ENCODE data around the gene RNF14. TPM values are rescaled to one million over a fixed set of nuclear protein-coding genes. Genes with fewer than 3 reads are reported as not detected.
"Not testable (repeated sequence)": the region's sequence is repeated elsewhere in the genome, so short reads cannot be mapped to it uniquely, and the experiment has no call there.

RNF14 gene
- total RNA-seq, 2 experiments from 2014 or later: 29.0 to 33.9 TPM

- peak; percentile 37 for ATAC-seq (ENCODE audit: low read depth)
- H3K27ac Mint-ChIP-seq: peak overlapping the region; percentile 94
- no peaks in the 10 kb centered on the region for H3K27me3 Mint-ChIP-seq
- POLR2A ChIA-PET: interaction anchor here (0.7 to 6.6 kb wide), 13 partner anchors 9 to 129 kb away, joined by 3 to 63 read pairs (median 6); partner anchors contain the start of genes NDFIP1 and RNF14
- H3K36me3 Mint-ChIP-seq: peaks cover 6% of the 10 kb centered on the region
- peaks cover 5% of the 10 kb centered on the region for H3K9me3 Mint-ChIP-seq
- peak; percentile 51 for DNase-seq
- peaks cover 64% of the 10 kb centered on the region for H3K4me1 Mint-ChIP-seq
- peak overlapping the region; percentile 68 for H3K4me3 Mint-ChIP-seq
Measured at GRCh38 chr5:142015781-142016533, 47.1 kb downstream of the RNF14 start.

- Mint-ChIP-seq H3K27me3 (no peaks in the 10 kb centered on the region), H3K4me3 (peak overlapping the region; percentile 68), H3K9me3 (peaks cover 5% of the 10 kb centered on the region), H3K27ac (peak overlapping the region; percentile 94), H3K36me3 (peaks cover 6% of the 10 kb centered on the region), H3K4me1 (peaks cover 61% of the 10 kb centered on the region)
- peak; percentile 38 for ATAC-seq (ENCODE audit: low read depth)
- no peak for DNase-seq
- POLR2A ChIA-PET: interaction anchor here (0.6 to 6.6 kb wide), 12 partner anchors 8 to 128 kb away, joined by 3 to 63 read pairs (median 7); partner anchors contain the start of genes NDFIP1 and RNF14
Measured at GRCh38 chr5:142016556-142016955, 47.7 kb downstream of the RNF14 start.

DNA sequence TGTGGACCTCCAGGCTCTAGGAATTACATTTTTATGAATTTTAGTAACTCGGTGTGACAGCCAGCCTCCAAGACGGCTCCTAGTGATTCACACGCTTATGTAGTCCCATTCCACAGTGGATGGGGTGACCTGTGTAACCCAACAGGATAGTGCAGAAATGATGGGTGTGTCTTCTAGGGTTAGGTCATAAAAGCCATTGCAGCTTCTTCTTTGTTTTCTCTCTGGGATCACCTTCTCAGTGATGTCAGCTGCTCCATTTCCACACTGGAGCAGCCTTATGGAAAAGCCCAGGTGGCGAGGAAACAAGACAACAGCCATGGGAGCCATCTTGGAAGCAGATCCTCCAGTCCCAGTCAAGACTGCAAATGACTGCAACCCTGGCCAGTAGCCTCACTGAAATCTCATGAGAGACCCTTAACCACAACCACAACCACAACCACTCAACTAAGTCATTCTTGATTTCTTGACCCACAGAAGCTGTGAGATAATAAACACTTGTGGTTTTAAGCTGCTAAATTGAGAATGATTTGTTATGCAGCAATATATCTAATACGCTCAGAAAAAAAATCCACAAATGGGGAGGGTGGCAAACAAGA is 49.0 kb downstream of the RNF14 start:
- H3K9me3 Mint-ChIP-seq: peaks cover 5% of the 10 kb centered on the region
- H3K27ac Mint-ChIP-seq: peak overlapping the region; percentile 68
- POLR2A ChIA-PET: interaction anchor here (1.0 to 2.4 kb wide), 5 partner anchors 11 to 125 kb away, joined by 3 to 13 read pairs (median 4); partner anchors contain the start of gene NDFIP1
- H3K4me3 Mint-ChIP-seq: peak overlapping the region; percentile 54
- H3K36me3 Mint-ChIP-seq: peaks cover 6% of the 10 kb centered on the region
- ATAC-seq (ENCODE audit: low read depth): no peak
- peak; percentile 42 for DNase-seq
- H3K4me1 Mint-ChIP-seq: peaks cover 53% of the 10 kb centered on the region
- H3K27me3 Mint-ChIP-seq: no peaks in the 10 kb centered on the region

- POLR2A ChIA-PET: interaction anchor here (1.1 kb wide), 1 partner anchor 13 kb away, joined by 3 read pairs; no protein-coding TSS in a partner anchor
- no peaks in the 10 kb centered on the region for H3K27me3 Mint-ChIP-seq
- H3K4me3 Mint-ChIP-seq: no peak overlapping the region
- ATAC-seq (ENCODE audit: low read depth) (no peak), DNase-seq (no peak)
- H3K9me3 Mint-ChIP-seq: peaks cover 5% of the 10 kb centered on the region
- peaks cover 43% of the 10 kb centered on the region for H3K4me1 Mint-ChIP-seq
- no peak overlapping the region for H3K27ac Mint-ChIP-seq
- peaks cover 6% of the 10 kb centered on the region for H3K36me3 Mint-ChIP-seq
Measured at GRCh38 chr5:142020122-142020659, 51.3 kb downstream of the RNF14 start.

- Mint-ChIP-seq H3K27ac (no peak overlapping the region), H3K9me3 (peaks cover 5% of the 10 kb centered on the region), H3K4me1 (peaks cover 17% of the 10 kb centered on the region), H3K27me3 (no peaks in the 10 kb centered on the region), H3K36me3 (peaks cover 6% of the 10 kb centered on the region), H3K4me3 (no peak overlapping the region)
- POLR2A ChIA-PET: interaction anchor here (1.4 to 1.9 kb wide), 3 partner anchors 72 to 86 kb away, joined by 7 to 13 read pairs (median 8); no protein-coding TSS in a partner anchor
- no peak for DNase-seq
- no peak for ATAC-seq (ENCODE audit: low read depth)
Measured at GRCh38 chr5:142023836-142024235, 54.9 kb downstream of the RNF14 start.

DNA sequence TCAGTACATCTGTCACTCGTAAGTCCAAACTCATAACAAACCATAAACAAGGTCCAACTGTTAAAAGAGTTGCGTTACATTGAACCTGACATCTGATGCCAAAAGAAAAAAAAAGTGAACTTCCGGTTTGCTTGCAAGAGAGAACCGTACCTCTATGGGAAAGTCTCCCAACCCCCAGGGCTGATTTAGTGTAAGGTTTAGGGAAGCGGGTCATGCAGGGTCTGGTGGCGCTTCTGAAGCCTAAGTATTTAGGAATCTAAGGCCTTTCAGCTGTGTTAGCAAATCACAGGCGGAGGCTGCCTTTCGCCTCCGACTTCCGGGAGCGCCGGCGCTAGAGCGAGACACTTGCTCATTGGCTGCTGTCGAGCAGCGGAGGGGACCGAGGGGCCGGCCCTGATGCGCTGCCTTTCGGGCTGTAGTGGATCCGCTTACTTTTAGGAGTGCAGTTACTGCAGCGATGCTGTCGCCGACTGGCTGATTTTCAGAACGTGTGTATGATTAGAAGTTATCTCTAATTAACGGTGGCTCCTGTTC is 55.9 kb downstream of the RNF14 start:
- Mint-ChIP-seq H3K4me3 (peak overlapping the region; percentile 92), H3K4me1 (peaks cover 14% of the 10 kb centered on the region), H3K27ac (peak overlapping the region; percentile 95), H3K27me3 (no peaks in the 10 kb centered on the region), H3K9me3 (peaks cover 5% of the 10 kb centered on the region), H3K36me3 (peaks cover 6% of the 10 kb centered on the region)
- peak; percentile 86 for DNase-seq
- peak; percentile 100 for ATAC-seq (ENCODE audit: low read depth)
- POLR2A ChIA-PET: interaction anchor here (0.6 to 1.9 kb wide), 10 partner anchors 9 to 91 kb away, joined by 3 to 13 read pairs (median 6); no protein-coding TSS in a partner anchor

- no peak for ATAC-seq (ENCODE audit: low read depth)
- Mint-ChIP-seq H3K27me3 (no peaks in the 10 kb centered on the region), H3K9me3 (no peaks in the 10 kb centered on the region), H3K4me3 (peak overlapping the region; percentile 92), H3K27ac (peak overlapping the region; percentile 95), H3K4me1 (peaks cover 14% of the 10 kb centered on the region), H3K36me3 (no peaks in the 10 kb centered on the region)
- POLR2A ChIA-PET: interaction anchor here (1.2 to 1.9 kb wide), 6 partner anchors 9 to 85 kb away, joined by 4 to 13 read pairs (median 7); no protein-coding TSS in a partner anchor
- no peak for DNase-seq
Measured at GRCh38 chr5:142025637-142026036, 56.7 kb downstream of the RNF14 start.

- Mint-ChIP-seq H3K27ac (no peak overlapping the region), H3K27me3 (no peaks in the 10 kb centered on the region), H3K4me1 (peaks cover 18% of the 10 kb centered on the region), H3K4me3 (no peak overlapping the region), H3K36me3 (peaks cover 5% of the 10 kb centered on the region), H3K9me3 (no peaks in the 10 kb centered on the region)
- ATAC-seq (ENCODE audit: low read depth): no peak
- POLR2A ChIA-PET: no interaction called here
- DNase-seq: no peak
Measured at GRCh38 chr5:142032150-142032549, 63.2 kb downstream of the RNF14 start.

DNA sequence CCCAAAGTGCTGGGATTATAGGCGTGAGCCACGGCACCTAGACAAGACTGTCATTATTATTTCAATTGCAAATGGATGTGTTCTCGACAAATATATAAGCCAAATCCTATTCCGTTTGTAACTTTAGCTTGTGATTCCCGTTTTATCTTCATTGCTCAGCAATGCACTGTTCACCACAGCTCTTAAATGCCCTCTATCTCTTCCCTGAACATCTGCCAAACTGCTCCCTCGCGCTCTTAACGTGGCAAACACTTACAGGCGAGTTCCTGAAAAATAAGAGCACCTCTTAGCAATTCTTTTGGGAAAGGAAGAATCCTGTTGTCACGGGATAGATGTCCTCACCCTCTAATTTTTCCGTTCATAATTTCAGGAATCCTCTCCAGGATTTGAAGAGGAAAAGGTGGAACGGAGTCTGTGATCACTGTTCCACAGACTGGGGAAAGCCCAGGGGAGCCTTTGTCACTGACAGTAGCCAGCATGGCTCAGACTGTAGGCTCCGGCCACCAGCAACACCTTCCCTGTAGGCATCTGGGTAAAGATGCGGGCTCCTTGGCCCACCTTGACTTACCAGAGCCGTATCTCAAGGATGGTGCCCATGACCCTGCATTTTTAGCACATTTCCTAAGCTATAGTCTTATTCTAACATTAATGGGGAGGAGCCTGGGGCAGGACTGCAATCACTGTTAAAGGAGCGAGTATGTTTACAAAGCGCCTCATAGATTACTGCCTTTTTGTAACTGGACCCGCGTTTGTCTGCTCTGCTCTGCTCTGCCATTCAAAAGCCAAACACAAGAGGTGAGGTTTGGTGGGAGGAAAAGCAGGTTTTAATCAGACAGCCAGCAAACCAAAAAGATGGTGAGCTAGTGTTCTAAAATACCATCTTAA is 64.1 kb downstream of the RNF14 start:
- DNase-seq (no peak), ATAC-seq (ENCODE audit: low read depth) (no peak)
- Mint-ChIP-seq H3K9me3 (no peaks in the 10 kb centered on the region), H3K27ac (no peak overlapping the region), H3K27me3 (no peaks in the 10 kb centered on the region), H3K36me3 (peaks cover 5% of the 10 kb centered on the region), H3K4me1 (peaks cover 18% of the 10 kb centered on the region), H3K4me3 (peak overlapping the region; percentile 66)
- POLR2A ChIA-PET: interaction anchor here (0.8 to 1.6 kb wide), 2 partner anchors 8 to 15 kb away, joined by 3 to 4 read pairs; no protein-coding TSS in a partner anchor

GRCh38 chr5:142033632-142034567 is 65.0 kb downstream of the RNF14 start:
- peak overlapping the region; percentile 66 for H3K4me3 Mint-ChIP-seq
- POLR2A ChIA-PET: interaction anchor here (0.8 to 1.6 kb wide), 4 partner anchors 9 to 18 kb away, joined by 3 to 6 read pairs (median 4); no protein-coding TSS in a partner anchor
- H3K27me3 Mint-ChIP-seq; ATAC-seq (ENCODE audit: low read depth); H3K36me3 Mint-ChIP-seq; H3K9me3 Mint-ChIP-seq; DNase-seq: not testable (repeated sequence)
- H3K27ac Mint-ChIP-seq: peak overlapping the region; percentile 72
- peaks cover 18% of the 10 kb centered on the region for H3K4me1 Mint-ChIP-seq

DNA sequence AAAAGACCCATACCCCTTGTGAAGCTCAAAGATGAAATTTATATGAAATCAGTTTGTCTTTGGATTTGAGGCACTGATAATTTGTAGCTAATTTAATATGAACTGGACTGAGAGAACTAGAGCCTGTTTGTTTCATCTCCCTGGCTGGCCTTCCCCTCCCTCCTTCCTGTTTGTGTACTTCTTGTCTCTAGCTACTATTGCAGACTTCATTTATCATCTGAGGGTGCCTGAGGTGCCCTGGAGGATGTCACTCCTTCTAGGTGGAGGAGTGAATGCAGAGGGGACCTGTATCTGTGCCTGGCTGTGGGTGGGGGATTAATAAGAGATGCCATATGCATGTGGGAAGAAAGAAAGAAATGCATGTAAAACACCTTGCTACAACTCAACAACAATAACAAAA is 66.1 kb downstream of the RNF14 start:
- ATAC-seq (ENCODE audit: low read depth) (peak; percentile 54), DNase-seq (no peak)
- H3K27me3 Mint-ChIP-seq: no peaks in the 10 kb centered on the region
- H3K9me3 Mint-ChIP-seq: no peaks in the 10 kb centered on the region
- H3K4me3 Mint-ChIP-seq: peak overlapping the region; percentile 0
- H3K4me1 Mint-ChIP-seq: peaks cover 18% of the 10 kb centered on the region
- POLR2A ChIA-PET: interaction anchor here (0.8 to 1.4 kb wide), 2 partner anchors 10 to 19 kb away, joined by 5 to 6 read pairs; no protein-coding TSS in a partner anchor
- H3K27ac Mint-ChIP-seq: peak overlapping the region; percentile 50
- H3K36me3 Mint-ChIP-seq: peaks cover 5% of the 10 kb centered on the region
